Memory B cell (primary cell): ENCODE results near the gene NOL9.
A peak's percentile ranks its signal among the peaks of the same experiment; 100 is the strongest.

ENCODE experiments used
- ATAC-seq: fragments of 150-1000 bp; cut with Tn5 transposase; 2 replicates; pipeline ENCODE4 v1.10.0; 2021; ENCODE audit warnings: low read depth, mild to moderate bottlenecking, moderate library complexity
- DNase-seq, 2 donors: peaks; one replicate each; pipeline ENCODE4 v3.0.0; 2022; ENCODE audit warnings: low spot score in 2 of 2
- H3K27ac Mint-ChIP-seq: one replicate; pipeline ENCODE4 v1.8.0; 2022; ENCODE audit warnings: mild to moderate bottlenecking, moderate library complexity, mixed read lengths
- H3K27me3 Mint-ChIP-seq: one replicate; pipeline ENCODE4 v1.8.0; 2022; ENCODE audit warnings: mixed read lengths
- H3K36me3 Mint-ChIP-seq: one replicate; pipeline ENCODE4 v1.8.0; 2022; ENCODE audit warnings: mild to moderate bottlenecking, mixed read lengths
- H3K4me1 Mint-ChIP-seq: one replicate; pipeline ENCODE4 v1.8.0; 2022; ENCODE audit warnings: mixed read lengths
- H3K4me3 Mint-ChIP-seq: one replicate; pipeline ENCODE4 v1.8.0; 2022; ENCODE audit warnings: mild to moderate bottlenecking, moderate library complexity, mixed read lengths
- H3K9me3 Mint-ChIP-seq: one replicate; pipeline ENCODE4 v1.8.0; 2022; ENCODE audit warnings: mixed read lengths

NOL9 gene

GRCh38 chr1:6483017-6483760 lies 71.1 kb downstream of the NOL9 start:
- Mint-ChIP-seq H3K27me3 (peaks cover 29% of the 10 kb centered on the region), H3K27ac (no peak overlapping the region), H3K36me3 (no peaks in the 10 kb centered on the region), H3K4me3 (no peak overlapping the region), H3K4me1 (peaks cover 9% of the 10 kb centered on the region), H3K9me3 (no peaks in the 10 kb centered on the region)
- ATAC-seq (no peak), DNase-seq (no peak)

- DNase-seq, result no peak
- H3K9me3 Mint-ChIP-seq, result no peaks in the 10 kb centered on the region
- no peak overlapping the region for H3K27ac Mint-ChIP-seq
- no peak for ATAC-seq
- H3K27me3 Mint-ChIP-seq, result peaks cover 25% of the 10 kb centered on the region
- H3K36me3 Mint-ChIP-seq, result no peaks in the 10 kb centered on the region
- peaks cover 9% of the 10 kb centered on the region for H3K4me1 Mint-ChIP-seq
- no peak overlapping the region for H3K4me3 Mint-ChIP-seq
Observed at GRCh38 chr1:6481820-6482219, 72.5 kb downstream of the NOL9 start.

- no peak overlapping the region for H3K27ac Mint-ChIP-seq
- no peak overlapping the region for H3K4me3 Mint-ChIP-seq
- ATAC-seq, result no peak
- H3K9me3 Mint-ChIP-seq, result no peaks in the 10 kb centered on the region
- peaks cover 4% of the 10 kb centered on the region for H3K4me1 Mint-ChIP-seq
- no peaks in the 10 kb centered on the region for H3K36me3 Mint-ChIP-seq
- DNase-seq, result no peak
- H3K27me3 Mint-ChIP-seq, result peaks cover 17% of the 10 kb centered on the region
Observed at GRCh38 chr1:6477039-6477820, 77.1 kb downstream of the NOL9 start.

- DNase-seq (no peak), ATAC-seq (no peak)
- H3K4me3 Mint-ChIP-seq, result no peak overlapping the region
- H3K9me3 Mint-ChIP-seq, result no peaks in the 10 kb centered on the region
- H3K36me3 Mint-ChIP-seq, result no peaks in the 10 kb centered on the region
- H3K27ac Mint-ChIP-seq, result no peak overlapping the region
- peaks cover 12% of the 10 kb centered on the region for H3K27me3 Mint-ChIP-seq
- peaks cover 4% of the 10 kb centered on the region for H3K4me1 Mint-ChIP-seq
Observed at GRCh38 chr1:6476483-6476882, 77.8 kb downstream of the NOL9 start.

GRCh38 chr1:6475381-6476133 lies 78.8 kb downstream of the NOL9 start:
- DNase-seq (peak; percentile 72 to 86), ATAC-seq (peak; percentile 95)
- no peak overlapping the region for H3K27ac Mint-ChIP-seq
- H3K4me1 Mint-ChIP-seq, result peaks cover 4% of the 10 kb centered on the region
- no peaks in the 10 kb centered on the region for H3K36me3 Mint-ChIP-seq
- no peaks in the 10 kb centered on the region for H3K9me3 Mint-ChIP-seq
- H3K4me3 Mint-ChIP-seq, result no peak overlapping the region
- H3K27me3 Mint-ChIP-seq, result peaks cover 9% of the 10 kb centered on the region

GRCh38 chr1:6474815-6475282 lies 79.5 kb downstream of the NOL9 start:
- no peak for ATAC-seq
- Mint-ChIP-seq H3K27ac (no peak overlapping the region), H3K36me3 (no peaks in the 10 kb centered on the region), H3K4me1 (peaks cover 4% of the 10 kb centered on the region), H3K4me3 (no peak overlapping the region), H3K27me3 (peaks cover 9% of the 10 kb centered on the region), H3K9me3 (no peaks in the 10 kb centered on the region)
- no peak for DNase-seq

GRCh38 chr1:6473974-6474814 lies 80.1 kb downstream of the NOL9 start:
- Mint-ChIP-seq H3K36me3 (no peaks in the 10 kb centered on the region), H3K4me1 (peaks cover 4% of the 10 kb centered on the region), H3K27ac (no peak overlapping the region), H3K9me3 (no peaks in the 10 kb centered on the region), H3K4me3 (no peak overlapping the region), H3K27me3 (peaks cover 9% of the 10 kb centered on the region)
- no peak for ATAC-seq
- DNase-seq, result no peak

- Mint-ChIP-seq H3K4me3 (no peak overlapping the region), H3K27me3 (peaks cover 7% of the 10 kb centered on the region), H3K4me1 (peaks cover 4% of the 10 kb centered on the region), H3K36me3 (no peaks in the 10 kb centered on the region), H3K9me3 (no peaks in the 10 kb centered on the region), H3K27ac (no peak overlapping the region)
- DNase-seq, result no peak
- no peak for ATAC-seq
Observed at GRCh38 chr1:6473156-6473555, 81.2 kb downstream of the NOL9 start.

GRCh38 chr1:6472391-6472790 lies 81.9 kb downstream of the NOL9 start:
- H3K4me1 Mint-ChIP-seq, result peaks cover 4% of the 10 kb centered on the region
- H3K27ac Mint-ChIP-seq, result no peak overlapping the region
- no peak overlapping the region for H3K4me3 Mint-ChIP-seq
- H3K9me3 Mint-ChIP-seq, result no peaks in the 10 kb centered on the region
- peaks cover 10% of the 10 kb centered on the region for H3K27me3 Mint-ChIP-seq
- DNase-seq (no peak), ATAC-seq (no peak)
- H3K36me3 Mint-ChIP-seq, result no peaks in the 10 kb centered on the region

- Mint-ChIP-seq H3K4me3 (no peak overlapping the region), H3K4me1 (peaks cover 4% of the 10 kb centered on the region), H3K27ac (no peak overlapping the region), H3K27me3 (peaks cover 10% of the 10 kb centered on the region), H3K36me3 (no peaks in the 10 kb centered on the region), H3K9me3 (no peaks in the 10 kb centered on the region)
- no peak for ATAC-seq
- no peak for DNase-seq
Observed at GRCh38 chr1:6471970-6472368, 82.3 kb downstream of the NOL9 start.
